Thoracic aorta (tissue), 2 donors: ENCODE measurements around the gene LRRC9. TPM values are rescaled to one million over a fixed set of nuclear protein-coding genes. Genes with fewer than 3 reads are reported as not detected.

Experiments used
- ATAC-seq: fragments of 150-250 bp; one replicate; pipeline ENCODE4 v1.8.0; 2017; ENCODE audit warnings: low read depth; ENCODE audit not compliant: insufficient number of reproducible peaks, low FRiP score
- DNase-seq: peaks from one replicate; pipeline ENCODE4 v3.0.0-alpha.2; 2020; ENCODE audit warnings: low spot score
- H3K27ac ChIP-seq, 2 donors: fragments of 200-600 bp; sonication (generic); 1 replicate in 1 of 2; 2 replicates in 1 of 2; pipeline ENCODE4 v1.5.1; 2016; ENCODE audit warnings: mild to moderate bottlenecking in 2 of 2, moderate library complexity in 2 of 2
- H3K27me3 ChIP-seq: fragments of 200-600 bp; sonication (generic); replicated peaks from 2 replicates; pipeline ENCODE4 v1.6.0; 2016; ENCODE audit warnings: mild to moderate bottlenecking; ENCODE audit not compliant: insufficient read depth
- H3K36me3 ChIP-seq: fragments of 200-600 bp; sonication (generic); one replicate; pipeline ENCODE4 v1.5.1; 2016
- H3K4me1 ChIP-seq, 2 donors: fragments of 200-600 bp; sonication (generic); 1 replicate in 1 of 2; 2 replicates in 1 of 2; pipeline versions ENCODE4 v1.5.1 to v1.6.0; 2016; ENCODE audit warnings: low read depth in 2 of 2, mild to moderate bottlenecking in 1 of 2; ENCODE audit not compliant: control insufficient read depth in 1 of 2
- H3K4me3 ChIP-seq: fragments of 200-600 bp; sonication (generic); 2 replicates; pipeline ENCODE4 v1.5.1; 2016; ENCODE audit warnings: mild to moderate bottlenecking
- H3K9me3 ChIP-seq: fragments of 200-600 bp; sonication (generic); 2 replicates; pipeline ENCODE4 v1.5.1; 2016
- CTCF ChIP-seq: fragments of 200-600 bp; sonication (generic); IDR thresholded peaks from one replicate; pipeline ENCODE4 v1.5.1; 2019; ENCODE audit warnings: antibody characterized with exemption
- total RNA-seq, 2 donors: library from RNA; depleted of rRNA; stranded (reverse); fragments of >200 nt; gene quantifications; one replicate each; pipeline versions ENCODE4 v1.1.0 to v1.2.3, GENCODE V29; 2016

LRRC9 gene
- total RNA-seq, 2 donors from 2014 or later, result not detected

- peaks cover 0 to 6% of the 10 kb centered on the region in 2 donors for H3K4me1 ChIP-seq
- H3K27me3 ChIP-seq, result no peaks in the 10 kb centered on the region
- H3K27ac ChIP-seq, result no peak overlapping the region
- ATAC-seq (no peak), DNase-seq (no peak)
- H3K9me3 ChIP-seq, result no peaks in the 10 kb centered on the region
- TF ChIP-seq CTCF, result no peak
- H3K4me3 ChIP-seq, result no peak overlapping the region
- no peaks in the 10 kb centered on the region for H3K36me3 ChIP-seq
These were observed 191.8 kb downstream of the LRRC9 start for GRCh38 chr14:60111732-60112131.

Other genes with a start within 250 kb of the LRRC9 start
- 100 to 1,000 TPM in 1 of 2 donors, 10 to 100 TPM in 1; 66.5 to 129 TPM for gene RTN1, start 49.4 kb upstream of the LRRC9 start, total RNA-seq
- gene PCNX4, start 171.8 kb downstream of the LRRC9 start, total RNA-seq, result 10 to 100 TPM; 26.7 to 73.2 TPM
- gene DHRS7, start 245.3 kb downstream of the LRRC9 start, total RNA-seq, result 100 to 1,000 TPM in 1 of 2 donors, 10 to 100 TPM in 1; 74.2 to 117 TPM